ENCODE measurements around the gene RAB2B. TPM values are rescaled to one million over a fixed set of nuclear protein-coding genes. Genes with fewer than 3 reads are reported as not detected.

RAB2B gene
- total RNA-seq, 1 experiment from 2014 or later, result 22.8 TPM

DNA sequence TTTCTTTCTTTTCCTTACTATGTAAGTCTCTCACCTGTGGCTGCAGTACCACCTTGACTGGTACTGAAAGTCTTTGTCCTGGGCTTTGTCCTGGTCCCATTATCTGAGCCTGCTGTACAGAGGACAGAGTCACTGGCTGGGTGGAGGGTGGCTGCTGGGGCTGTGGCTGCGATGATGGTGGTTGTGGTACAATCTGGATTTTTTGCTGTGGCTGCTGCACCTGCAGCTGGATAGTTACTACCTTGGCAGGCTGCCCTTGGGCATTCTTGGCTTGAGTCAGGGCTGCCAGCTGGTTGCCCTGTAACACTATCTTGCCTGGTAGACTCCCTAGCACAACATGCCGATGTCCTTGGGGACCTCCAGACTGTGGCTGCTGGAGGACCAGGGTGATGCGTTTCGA lies 47.8 kb downstream of the RAB2B start:
- ChIA-PET POLR2A (no interaction called here), CTCF (no interaction called here)
- H3K4me3 Mint-ChIP-seq (ENCODE audit: unreplicated experiment), result no peak overlapping the region
- peak; percentile 18 for DNase-seq (ENCODE audit: unreplicated experiment)
- intact Hi-C loops (cut with micrococcal nuclease), result no loop called here
- no peaks in the 10 kb centered on the region for H3K4me1 Mint-ChIP-seq (ENCODE audit: insufficient read depth, unreplicated experiment)
- peaks cover 79% of the 10 kb centered on the region for H3K36me3 Mint-ChIP-seq (ENCODE audit: insufficient read depth, unreplicated experiment)
- no TSS peak for BruUV-seq (replicated peaks)
- H3K27ac Mint-ChIP-seq (ENCODE audit: low read depth, unreplicated experiment), result peak overlapping the region; percentile 42
- TF ChIP-seq, protein P1, sequence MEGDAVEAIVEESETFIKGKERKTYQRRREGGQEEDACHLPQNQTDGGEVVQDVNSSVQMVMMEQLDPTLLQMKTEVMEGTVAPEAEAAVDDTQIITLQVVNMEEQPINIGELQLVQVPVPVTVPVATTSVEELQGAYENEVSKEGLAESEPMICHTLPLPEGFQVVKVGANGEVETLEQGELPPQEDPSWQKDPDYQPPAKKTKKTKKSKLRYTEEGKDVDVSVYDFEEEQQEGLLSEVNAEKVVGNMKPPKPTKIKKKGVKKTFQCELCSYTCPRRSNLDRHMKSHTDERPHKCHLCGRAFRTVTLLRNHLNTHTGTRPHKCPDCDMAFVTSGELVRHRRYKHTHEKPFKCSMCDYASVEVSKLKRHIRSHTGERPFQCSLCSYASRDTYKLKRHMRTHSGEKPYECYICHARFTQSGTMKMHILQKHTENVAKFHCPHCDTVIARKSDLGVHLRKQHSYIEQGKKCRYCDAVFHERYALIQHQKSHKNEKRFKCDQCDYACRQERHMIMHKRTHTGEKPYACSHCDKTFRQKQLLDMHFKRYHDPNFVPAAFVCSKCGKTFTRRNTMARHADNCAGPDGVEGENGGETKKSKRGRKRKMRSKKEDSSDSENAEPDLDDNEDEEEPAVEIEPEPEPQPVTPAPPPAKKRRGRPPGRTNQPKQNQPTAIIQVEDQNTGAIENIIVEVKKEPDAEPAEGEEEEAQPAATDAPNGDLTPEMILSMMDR (IDR thresholded peaks at IDR 0.05; ENCODE audit: unreplicated experiment), result no peak
- H3K27me3 Mint-ChIP-seq (ENCODE audit: insufficient read depth, unreplicated experiment), result no peaks in the 10 kb centered on the region
- H3K9me3 Mint-ChIP-seq (ENCODE audit: unreplicated experiment), result no peaks in the 10 kb centered on the region

DNA sequence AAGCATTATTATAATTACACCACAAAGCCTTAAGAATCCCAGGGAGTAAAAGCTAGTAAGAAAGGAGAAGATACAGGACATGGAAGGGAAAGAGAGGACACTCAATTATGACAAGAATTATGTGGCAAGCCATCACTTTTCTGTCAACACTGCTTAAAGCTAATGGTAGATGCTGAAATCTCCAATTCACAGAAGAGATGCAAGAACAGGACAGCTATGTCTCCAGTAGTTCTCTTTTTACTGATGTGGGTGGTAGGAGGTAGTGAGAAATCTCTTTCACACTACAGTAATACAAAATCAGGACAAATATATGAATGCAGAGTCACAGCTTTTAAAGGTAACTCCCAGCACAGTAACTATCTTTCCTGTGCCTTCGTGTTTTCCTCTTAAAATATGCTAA lies 50.1 kb downstream of the RAB2B start:
- BruUV-seq (replicated peaks), result no TSS peak
- no peak overlapping the region for H3K4me3 Mint-ChIP-seq (ENCODE audit: unreplicated experiment)
- no peaks in the 10 kb centered on the region for H3K4me1 Mint-ChIP-seq (ENCODE audit: insufficient read depth, unreplicated experiment)
- H3K27me3 Mint-ChIP-seq (ENCODE audit: insufficient read depth, unreplicated experiment), result no peaks in the 10 kb centered on the region
- POLR2A ChIA-PET, result interaction anchor here (1.0 to 1.7 kb wide), 5 partner anchors 10 to 44 kb away, joined by 3 to 11 read pairs (median 4); no protein-coding TSS in a partner anchor
- CTCF ChIA-PET, result interaction anchor here (0.9 to 1.3 kb wide), 4 partner anchors 10 to 71 kb away, joined by 3 to 5 read pairs (median 4); partner anchors contain the start of gene CHD8
- no peak overlapping the region for H3K27ac Mint-ChIP-seq (ENCODE audit: low read depth, unreplicated experiment)
- no peaks in the 10 kb centered on the region for H3K9me3 Mint-ChIP-seq (ENCODE audit: unreplicated experiment)
- H3K36me3 Mint-ChIP-seq (ENCODE audit: insufficient read depth, unreplicated experiment), result peaks cover 92% of the 10 kb centered on the region
- no peak for DNase-seq (ENCODE audit: unreplicated experiment)
- TF ChIP-seq, protein P1 (IDR thresholded peaks at IDR 0.05; ENCODE audit: unreplicated experiment), result no peak
- intact Hi-C loops (cut with micrococcal nuclease), result no loop called here

DNA sequence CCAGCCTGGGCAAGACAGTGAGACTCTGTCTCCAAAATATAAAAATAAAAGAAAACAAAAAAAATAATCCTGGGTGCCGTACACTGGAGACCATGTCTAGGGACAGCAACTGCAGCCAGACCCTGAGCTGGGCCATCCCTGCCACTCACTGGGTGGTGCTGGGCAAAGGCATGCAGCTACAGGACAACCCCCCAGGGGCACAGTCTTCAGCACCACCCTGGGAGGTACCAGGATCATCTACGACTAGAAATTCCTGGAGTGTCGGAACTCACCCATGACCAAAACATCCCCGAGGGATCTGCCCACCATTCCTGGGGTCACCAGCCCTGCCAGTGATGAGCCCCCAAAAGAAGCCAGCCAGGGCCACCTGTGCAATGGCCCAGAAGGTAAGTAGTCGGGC lies 57.2 kb downstream of the RAB2B start:
- TF ChIP-seq, protein P1 (IDR thresholded peaks at IDR 0.05; ENCODE audit: unreplicated experiment), result no peak
- DNase-seq (ENCODE audit: unreplicated experiment), result no peak
- CTCF ChIA-PET, result interaction anchor here (0.6 kb wide), 1 partner anchor 243 kb away, joined by 3 read pairs; no protein-coding TSS in a partner anchor
- Mint-ChIP-seq H3K4me1 (ENCODE audit: insufficient read depth, unreplicated experiment) (no peaks in the 10 kb centered on the region), H3K36me3 (ENCODE audit: insufficient read depth, unreplicated experiment) (peaks cover 99% of the 10 kb centered on the region), H3K4me3 (ENCODE audit: unreplicated experiment) (no peak overlapping the region), H3K27ac (ENCODE audit: low read depth, unreplicated experiment) (no peak overlapping the region), H3K27me3 (ENCODE audit: insufficient read depth, unreplicated experiment) (no peaks in the 10 kb centered on the region), H3K9me3 (ENCODE audit: unreplicated experiment) (no peaks in the 10 kb centered on the region)
- BruUV-seq (replicated peaks), result no TSS peak
- intact Hi-C loops (cut with micrococcal nuclease), result no loop called here
- POLR2A ChIA-PET, result no interaction called here

DNA sequence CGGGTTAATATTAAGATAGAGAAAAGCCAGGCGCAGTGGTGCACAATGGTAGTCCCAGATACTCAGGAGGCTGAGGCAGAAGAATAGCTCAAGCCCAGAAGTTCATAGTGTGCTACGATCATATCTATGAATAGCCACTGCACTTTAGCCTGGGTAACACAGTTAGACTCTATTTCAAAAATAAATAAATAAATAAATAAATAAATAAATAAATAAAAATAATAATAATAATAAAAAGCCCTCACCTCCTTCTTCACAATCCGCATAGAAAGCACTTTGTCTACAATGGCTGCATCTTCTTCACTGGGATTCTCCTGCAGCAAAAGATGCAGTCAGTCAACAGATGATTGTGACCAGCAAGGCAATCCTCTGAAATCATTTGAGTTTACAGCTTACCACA lies 61.4 kb downstream of the RAB2B start:
- TF ChIP-seq, protein P1 (IDR thresholded peaks at IDR 0.05; ENCODE audit: unreplicated experiment), result no peak
- Mint-ChIP-seq H3K9me3 (ENCODE audit: unreplicated experiment) (no peaks in the 10 kb centered on the region), H3K4me1 (ENCODE audit: insufficient read depth, unreplicated experiment) (no peaks in the 10 kb centered on the region), H3K27ac (ENCODE audit: low read depth, unreplicated experiment) (no peak overlapping the region), H3K36me3 (ENCODE audit: insufficient read depth, unreplicated experiment) (peaks cover 99% of the 10 kb centered on the region), H3K27me3 (ENCODE audit: insufficient read depth, unreplicated experiment) (no peaks in the 10 kb centered on the region), H3K4me3 (ENCODE audit: unreplicated experiment) (no peak overlapping the region)
- DNase-seq (ENCODE audit: unreplicated experiment), result no peak
- no TSS peak for BruUV-seq (replicated peaks)
- intact Hi-C loops (cut with micrococcal nuclease), result no loop called here
- ChIA-PET CTCF (interaction anchor here (0.6 to 1.0 kb wide), 2 partner anchors 21 to 384 kb away, joined by 3 read pairs; no protein-coding TSS in a partner anchor), POLR2A (interaction anchor here (0.8 to 1.9 kb wide), 4 partner anchors 9 to 31 kb away, joined by 3 to 8 read pairs (median 4); partner anchors contain the start of gene SUPT16H)
